HG02973 (cell line): Measurements from ENCODE around the gene CTTN.

Experiments
- ATAC-seq: cut with Tn5 transposase; IDR thresholded peaks from one replicate; pipeline ENCODE4 v1.9.1; 2021; ENCODE audit warnings: moderate library complexity; ENCODE audit not compliant: unreplicated experiment

CTTN gene

GRCh38 chr11:70397983-70398833, at the start of gene CTTN:
Gene CTTN (plus strand): TSS chr11:70398529. CDS start chr11:70407298, 8,769 bp downstream.
- ATAC-seq, result no peak

GRCh38 chr11:70348608-70349007, 49.7 kb upstream of the CTTN start:
- no peak for ATAC-seq

GRCh38 chr11:70351646-70352045, 46.7 kb upstream of the CTTN start:
- ATAC-seq, result no peak

- ATAC-seq, result no peak
These were observed 46.2 kb upstream of the CTTN start for GRCh38 chr11:70352100-70352499.

GRCh38 chr11:70352601-70353000, 45.7 kb upstream of the CTTN start:
- no peak for ATAC-seq

- ATAC-seq, result no peak
These were observed 45.0 kb upstream of the CTTN start for GRCh38 chr11:70353329-70353728.

- ATAC-seq, result no peak
These were observed 44.3 kb upstream of the CTTN start for GRCh38 chr11:70353900-70354568.

- no peak for ATAC-seq
These were observed 43.7 kb upstream of the CTTN start for GRCh38 chr11:70354629-70355028.

- ATAC-seq, result no peak
These were observed 39.6 kb upstream of the CTTN start for GRCh38 chr11:70358753-70359152.

- ATAC-seq, result no peak
These were observed 38.7 kb upstream of the CTTN start for GRCh38 chr11:70359451-70360205.

GRCh38 chr11:70360211-70360610, 38.1 kb upstream of the CTTN start:
- no peak for ATAC-seq

GRCh38 chr11:70364178-70364577, 34.2 kb upstream of the CTTN start:
- ATAC-seq, result no peak

- no peak for ATAC-seq
These were observed 33.4 kb upstream of the CTTN start for GRCh38 chr11:70364745-70365543.

GRCh38 chr11:70365544-70365927, 32.8 kb upstream of the CTTN start:
- no peak for ATAC-seq

GRCh38 chr11:70367071-70367470, 31.3 kb upstream of the CTTN start:
- ATAC-seq, result no peak

- no peak for ATAC-seq
These were observed 29.4 kb upstream of the CTTN start for GRCh38 chr11:70368961-70369360.

GRCh38 chr11:70371241-70371640, 27.1 kb upstream of the CTTN start:
- ATAC-seq, result no peak

- no peak for ATAC-seq
These were observed 26.3 kb upstream of the CTTN start for GRCh38 chr11:70372076-70372475.

- no peak for ATAC-seq
These were observed 21.7 kb upstream of the CTTN start for GRCh38 chr11:70376621-70377020.

- ATAC-seq, result no peak
These were observed 20.7 kb upstream of the CTTN start for GRCh38 chr11:70377645-70378044.
